GM08714 (cell line): ENCODE data around the gene C8G.

Experiments
- H3K4me3 ChIP-seq: fragments of 200-500 bp; sonication (Bioruptor generic); 2 replicates; pipeline ENCODE4 v1.5.1; 2014; ENCODE audit warnings: mild to moderate bottlenecking, low read length, inconsistent platforms
- ZNF274 ChIP-seq: IDR thresholded peaks from 2 replicates; pipeline ENCODE4 v1.6.1; 2012; ENCODE audit warnings: mild to moderate bottlenecking, low read depth, low read length

Gene C8G

GRCh38 chr9:136951541-136952320 is 6.7 kb downstream of the C8G start, which contains the start of gene LCN12:
TSS of gene LCN12 (plus strand) at chr9:136952273. CDS start at chr9:136952328, 55 bp downstream.
- TF ChIP-seq ZNF274: no peak

GRCh38 chr9:136952321-136952850 is 7.3 kb downstream of the C8G start:
- H3K4me3 ChIP-seq: no peak overlapping the region
- TF ChIP-seq ZNF274: no peak

More at GRCh38 chr9:136951541-136952320, 6.7 kb downstream of the C8G start, which contains the start of gene LCN12:
- no peak within 1 kb of the TSS for H3K4me3 ChIP-seq

GRCh38 chr9:136952876-136953770 is 8.1 kb downstream of the C8G start:
- no peak for TF ChIP-seq ZNF274
- no peak overlapping the region for H3K4me3 ChIP-seq

- no peak for TF ChIP-seq ZNF274
- no peak overlapping the region for H3K4me3 ChIP-seq
Measured at GRCh38 chr9:136953771-136954269, 8.8 kb downstream of the C8G start.

GRCh38 chr9:136954270-136955083 is 9.4 kb downstream of the C8G start:
- H3K4me3 ChIP-seq: no peak overlapping the region
- TF ChIP-seq ZNF274: no peak

- TF ChIP-seq ZNF274: no peak
- no peak overlapping the region for H3K4me3 ChIP-seq
Measured at GRCh38 chr9:136955202-136955942, 10.3 kb downstream of the C8G start.

GRCh38 chr9:136955943-136956335 is 10.9 kb downstream of the C8G start:
- TF ChIP-seq ZNF274: no peak

GRCh38 chr9:136956604-136957003 is 11.6 kb downstream of the C8G start:
- no peak for TF ChIP-seq ZNF274
- no peak overlapping the region for H3K4me3 ChIP-seq

More at GRCh38 chr9:136955943-136956335, 10.9 kb downstream of the C8G start:
- H3K4me3 ChIP-seq: no peak overlapping the region

- no peak overlapping the region for H3K4me3 ChIP-seq
- TF ChIP-seq ZNF274: no peak
Measured at GRCh38 chr9:136957461-136957860, 12.4 kb downstream of the C8G start.

- no peak for TF ChIP-seq ZNF274
Measured at GRCh38 chr9:136957901-136958300, 12.9 kb downstream of the C8G start.

GRCh38 chr9:136958473-136958872 is 13.4 kb downstream of the C8G start:
- H3K4me3 ChIP-seq: no peak overlapping the region
- no peak for TF ChIP-seq ZNF274

More at GRCh38 chr9:136957901-136958300, 12.9 kb downstream of the C8G start:
- no peak overlapping the region for H3K4me3 ChIP-seq

GRCh38 chr9:136958898-136959850 is 14.1 kb downstream of the C8G start:
- TF ChIP-seq ZNF274: no peak
- H3K4me3 ChIP-seq: no peak overlapping the region
